ENCODE results near the gene CCBE1. TPM values are rescaled to one million over a fixed set of nuclear protein-coding genes. Genes with fewer than 3 reads are reported as not detected.

CCBE1 gene
- total and polyA plus RNA-seq, 2 of the 4 experiments (the other 2 are of a cell fraction), result 64.8 to 148 TPM

DNA sequence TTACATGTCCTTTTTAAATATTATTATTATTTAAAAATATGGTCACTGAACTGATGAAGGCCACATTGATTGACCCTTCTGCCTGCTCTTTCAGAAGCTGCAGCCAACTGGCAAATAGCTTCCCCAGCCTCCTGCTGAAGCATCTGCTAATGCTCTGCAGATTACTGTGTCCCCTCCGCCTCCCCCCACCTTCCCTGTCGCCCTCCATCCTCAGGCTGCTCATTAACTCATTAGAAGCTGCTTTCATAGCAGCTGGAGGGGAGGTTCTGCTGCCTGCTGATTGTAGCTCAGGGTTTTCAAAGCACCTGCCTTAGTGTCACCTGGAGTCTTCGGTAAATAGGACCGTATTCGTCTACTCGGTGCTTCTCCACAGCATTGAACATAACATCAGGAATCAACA, 313.4 kb downstream of the CCBE1 start:
- no peak overlapping the region for H2AK5ac ChIP-seq (ENCODE audit: low read depth, low read length)
- no peak overlapping the region for H3K18ac ChIP-seq (ENCODE audit: low read depth, low read length)
- H2BK5ac ChIP-seq (ENCODE audit: low read depth, low read length, poor library complexity, severe bottlenecking), result no peak overlapping the region
- H2AK9ac ChIP-seq (replicated peaks; ENCODE audit: low read depth, low read length, poor library complexity), result no peak overlapping the region
- no peaks in the 10 kb centered on the region for H3K79me1 ChIP-seq (ENCODE audit: low read depth in 1 of 2, low read length in 2 of 2)
- no peak overlapping the region for H4K91ac ChIP-seq (ENCODE audit: insufficient read depth, low read depth, low read length)
- WGBS, 2 experiments (ENCODE audit: extremely low coverage in 2 of 2, insufficient read length in 1 of 2), result 71% methylated on average over 4 of the region's 6 CpGs; no CpG with 5 or more reads in 1 of the 2 experiments
- H2BK120ac ChIP-seq (ENCODE audit: low read depth, low read length), result no peak overlapping the region
- DNase-seq (no peak), ATAC-seq (ENCODE audit: low read depth) (no peak)
- H2AFZ ChIP-seq (replicated peaks; ENCODE audit: low read length, poor library complexity), result no peak overlapping the region
- H3K27ac ChIP-seq (ENCODE audit: insufficient read depth, low read length), result no peak overlapping the region
- intact Hi-C loops (cut with micrococcal nuclease) (loop anchor here (5.0 kb wide), 1 partner anchor 67 kb away; the partner anchor contains the start of gene CPLX4), in situ Hi-C loops (cut with MboI; ENCODE audit: low sequenced_read_pairs) (no loop called here), dilution Hi-C loops (cut with HindIII; ENCODE audit: low sequenced_read_pairs, unreplicated experiment) (no loop called here)
- no TSS peak for BruUV-seq (replicated peaks)
- ChIA-PET CTCF (no interaction called here), POLR2A (ENCODE audit: unreplicated experiment) (no interaction called here)
- no peaks in the 10 kb centered on the region for H4K20me1 ChIP-seq (ENCODE audit: insufficient read depth, low read length)
- H3K56ac ChIP-seq (ENCODE audit: extremely low read depth, insufficient read depth, low read length), result no peak overlapping the region
- TF ChIP-seq FOS (IDR thresholded peaks at IDR 0.05; ENCODE audit: low read depth, low read length) (no peak), RFX5 (IDR thresholded peaks at IDR 0.05; ENCODE audit: low read depth, low read length) (no peak), CEBPB (IDR thresholded peaks at IDR 0.05; ENCODE audit: low read depth, low read length) (no peak), POLR2A (IDR thresholded peaks at IDR 0.05; ENCODE audit: low read depth, low read length) (no peak), MXI1 (IDR thresholded peaks at IDR 0.05; ENCODE audit: borderline replicate concordance, low read depth, low read length) (no peak), USF2 (IDR thresholded peaks at IDR 0.05; ENCODE audit: low read depth, low read length) (no peak), MAFK (IDR thresholded peaks at IDR 0.05; ENCODE audit: low read depth, low read length) (no peak), CHD1 (IDR thresholded peaks at IDR 0.05; ENCODE audit: low read depth, low read length) (no peak), BHLHE40 (IDR thresholded peaks at IDR 0.05; ENCODE audit: low read depth, low read length) (no peak), NFE2L2 (IDR thresholded peaks at IDR 0.05; ENCODE audit: low read depth, low read length) (no peak), SMC3 (IDR thresholded peaks at IDR 0.05; ENCODE audit: low read depth, low read length) (no peak), ELK1 (IDR thresholded peaks at IDR 0.05; ENCODE audit: borderline replicate concordance, low read depth, low read length) (no peak), RCOR1 (IDR thresholded peaks at IDR 0.05; ENCODE audit: insufficient replicate concordance, low read length) (no peak), RAD21 (IDR thresholded peaks at IDR 0.05; ENCODE audit: low read length) (no peak), MAZ (IDR thresholded peaks at IDR 0.05; ENCODE audit: borderline replicate concordance, low read depth, low read length) (no peak)
- TF ChIP-seq, protein P1, sequence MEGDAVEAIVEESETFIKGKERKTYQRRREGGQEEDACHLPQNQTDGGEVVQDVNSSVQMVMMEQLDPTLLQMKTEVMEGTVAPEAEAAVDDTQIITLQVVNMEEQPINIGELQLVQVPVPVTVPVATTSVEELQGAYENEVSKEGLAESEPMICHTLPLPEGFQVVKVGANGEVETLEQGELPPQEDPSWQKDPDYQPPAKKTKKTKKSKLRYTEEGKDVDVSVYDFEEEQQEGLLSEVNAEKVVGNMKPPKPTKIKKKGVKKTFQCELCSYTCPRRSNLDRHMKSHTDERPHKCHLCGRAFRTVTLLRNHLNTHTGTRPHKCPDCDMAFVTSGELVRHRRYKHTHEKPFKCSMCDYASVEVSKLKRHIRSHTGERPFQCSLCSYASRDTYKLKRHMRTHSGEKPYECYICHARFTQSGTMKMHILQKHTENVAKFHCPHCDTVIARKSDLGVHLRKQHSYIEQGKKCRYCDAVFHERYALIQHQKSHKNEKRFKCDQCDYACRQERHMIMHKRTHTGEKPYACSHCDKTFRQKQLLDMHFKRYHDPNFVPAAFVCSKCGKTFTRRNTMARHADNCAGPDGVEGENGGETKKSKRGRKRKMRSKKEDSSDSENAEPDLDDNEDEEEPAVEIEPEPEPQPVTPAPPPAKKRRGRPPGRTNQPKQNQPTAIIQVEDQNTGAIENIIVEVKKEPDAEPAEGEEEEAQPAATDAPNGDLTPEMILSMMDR (conservative IDR thresholded peaks at IDR 0.05; ENCODE audit: low read depth, low read length), result no peak
- no peak overlapping the region for H3K14ac ChIP-seq (replicated peaks; ENCODE audit: low read depth, low read length)
- no peak overlapping the region for H4K8ac ChIP-seq (ENCODE audit: low read depth in 2 of 2, low read length in 2 of 2)
- no peak overlapping the region for H2BK20ac ChIP-seq (ENCODE audit: low read depth, low read length)
- no peak overlapping the region for H4K5ac ChIP-seq (ENCODE audit: low read depth, low read length)
- no peak overlapping the region for H3K4me3 ChIP-seq (ENCODE audit: insufficient read depth, low read depth, low read length)
- H3K9me1 ChIP-seq (ENCODE audit: insufficient read depth, low read length), result no peaks in the 10 kb centered on the region
- peaks cover 11% of the 10 kb centered on the region for H3K27me3 ChIP-seq (ENCODE audit: control insufficient read depth, insufficient read depth, low read length)
- H2BK15ac ChIP-seq (ENCODE audit: low read depth, low read length), result no peak overlapping the region
- no peaks in the 10 kb centered on the region; the same call in 1 of the 2 replicates for H3K4me1 ChIP-seq (ENCODE audit: control insufficient read depth, insufficient read depth, low read length)
- H3K23ac ChIP-seq (ENCODE audit: low read depth, low read length), result no peak overlapping the region
- H3K9ac ChIP-seq (ENCODE audit: low read depth, low read length), result no peak overlapping the region
- H3K4me2 ChIP-seq (ENCODE audit: low read depth, low read length), result no peak overlapping the region
- no peaks in the 10 kb centered on the region; the same call in 1 of the 2 replicates for H3K9me3 ChIP-seq (ENCODE audit: control insufficient read depth, insufficient read depth, low read length)
- no peaks in the 10 kb centered on the region for H3K36me3 ChIP-seq (ENCODE audit: control insufficient read depth, insufficient read depth, low read length)
- no peak overlapping the region for H3K4ac ChIP-seq (ENCODE audit: low read depth, low read length)

Measured in IMR-90 (cell line).